ENCODE results near the gene CLK2. TPM values are rescaled to one million over a fixed set of nuclear protein-coding genes. Genes with fewer than 3 reads are reported as not detected.

The CLK2 gene
- total and polyA plus RNA-seq, 2 of the 13 experiments (the other 11 are each of a cell fraction or from before 2014, with no cell fraction given), result 20.1 to 73.5 TPM

GRCh38 chr1:155304558-155305063, 31.3 kb upstream of the CLK2 start (continued):
- TF ChIP-seq SNAPC4 (CRISPR knock-in tag; IDR thresholded peaks at IDR 0.05) (0 out of 2 replicates have a peak, but pooled peaks have one; percentile 31), RXRB (CRISPR knock-in tag; IDR thresholded peaks at IDR 0.05; ENCODE audit: borderline replicate concordance) (peak; percentile 46; the same call in 1 of the 2 replicates), ZNF441 (CRISPR knock-in tag; IDR thresholded peaks at IDR 0.05; ENCODE audit: borderline replicate concordance) (0 out of 2 replicates have a peak, but pooled peaks have one; percentile 50), ERF (CRISPR knock-in tag; IDR thresholded peaks at IDR 0.05) (0 out of 2 replicates have a peak, but pooled peaks have one; percentile 23), ZFX (CRISPR knock-in tag; IDR thresholded peaks at IDR 0.05; ENCODE audit: low read depth) (peak; percentile 51; the same call in 1 of the 2 replicates), BCL6 (CRISPR knock-in tag; IDR thresholded peaks at IDR 0.05) (0 out of 2 replicates have a peak, but pooled peaks have one; percentile 26), ZNF232 (CRISPR knock-in tag; IDR thresholded peaks at IDR 0.05; ENCODE audit: borderline replicate concordance) (0 out of 2 replicates have a peak, but pooled peaks have one; percentile 52), ZNF34 (CRISPR knock-in tag; IDR thresholded peaks at IDR 0.05; ENCODE audit: borderline replicate concordance) (0 out of 2 replicates have a peak, but pooled peaks have one; percentile 48), ZMYM4 (CRISPR knock-in tag; IDR thresholded peaks at IDR 0.05) (peak; percentile 25; the same call in 1 of the 2 replicates), ARID4A (CRISPR knock-in tag; IDR thresholded peaks at IDR 0.05; ENCODE audit: borderline replicate concordance) (peak; percentile 65; the same call in 1 of the 2 replicates), PATZ1 (CRISPR knock-in tag; IDR thresholded peaks at IDR 0.05) (0 out of 2 replicates have a peak, but pooled peaks have one; percentile 18), ZNF337 (CRISPR knock-in tag; IDR thresholded peaks at IDR 0.05; ENCODE audit: borderline replicate concordance, low read depth) (peak; percentile 60; the same call in 1 of the 2 replicates), POLR2G (IDR thresholded peaks at IDR 0.05; ENCODE audit: low read depth, low read length) (0 out of 2 replicates have a peak, but pooled peaks have one; percentile 45)

All from HepG2 (cell line).